Measurements from ENCODE around the gene MELTF. TPM values are rescaled to one million over a fixed set of nuclear protein-coding genes. Genes with fewer than 3 reads are reported as not detected.

Gene MELTF
- total and polyA plus RNA-seq, 9 of the 15 experiments (the other 6 are each of a cell fraction or from before 2014, with no cell fraction given) = 0.35 to 10.5 (median 4.5) TPM

DNA sequence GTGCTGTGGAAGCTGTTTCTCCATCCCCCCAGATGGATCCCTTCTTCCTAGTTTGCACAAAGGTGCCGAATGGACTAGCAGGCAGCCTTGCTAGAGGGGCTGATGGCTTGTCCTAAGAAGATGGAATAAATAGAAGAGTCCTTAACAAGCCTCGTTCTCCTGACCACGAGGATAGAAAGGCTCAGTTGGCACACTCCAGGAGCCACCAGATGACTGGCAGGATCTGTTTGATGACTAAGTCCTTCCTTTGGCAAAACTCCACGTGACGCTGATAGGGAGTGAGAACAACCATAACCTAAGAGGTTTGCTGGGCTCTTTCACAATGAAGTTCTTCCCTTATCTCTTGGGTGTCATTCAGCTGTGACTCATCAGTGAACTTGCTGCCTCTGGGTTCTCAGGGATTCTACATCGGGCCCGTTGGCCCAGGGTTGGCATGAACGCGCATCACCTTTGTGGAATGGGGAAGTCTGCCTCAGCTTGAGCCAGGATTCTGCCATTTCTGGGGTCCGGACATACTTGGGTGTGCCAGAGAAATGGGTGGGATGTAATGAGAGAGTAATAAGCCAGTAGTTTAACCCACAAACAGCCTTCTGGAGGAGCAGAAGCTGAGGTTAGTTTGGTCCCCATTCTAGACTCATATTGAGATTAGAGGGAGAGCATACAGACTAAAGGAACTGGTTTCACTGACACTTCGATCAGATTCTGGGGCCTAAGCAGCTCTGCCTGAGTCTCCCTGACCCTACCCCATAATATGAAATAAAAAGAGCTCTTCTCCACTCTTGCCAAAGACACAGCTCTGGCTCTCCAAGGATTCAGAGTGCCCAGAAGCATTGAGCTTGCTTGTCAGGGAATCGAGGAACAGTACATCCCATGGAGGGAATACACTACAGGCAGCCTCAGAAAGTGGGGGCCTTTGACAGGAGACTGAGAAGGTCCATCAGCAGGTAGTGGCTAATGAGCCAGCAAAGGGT, 2.0 kb upstream of the MELTF start (continued):
- TF ChIP-seq, protein P1, sequence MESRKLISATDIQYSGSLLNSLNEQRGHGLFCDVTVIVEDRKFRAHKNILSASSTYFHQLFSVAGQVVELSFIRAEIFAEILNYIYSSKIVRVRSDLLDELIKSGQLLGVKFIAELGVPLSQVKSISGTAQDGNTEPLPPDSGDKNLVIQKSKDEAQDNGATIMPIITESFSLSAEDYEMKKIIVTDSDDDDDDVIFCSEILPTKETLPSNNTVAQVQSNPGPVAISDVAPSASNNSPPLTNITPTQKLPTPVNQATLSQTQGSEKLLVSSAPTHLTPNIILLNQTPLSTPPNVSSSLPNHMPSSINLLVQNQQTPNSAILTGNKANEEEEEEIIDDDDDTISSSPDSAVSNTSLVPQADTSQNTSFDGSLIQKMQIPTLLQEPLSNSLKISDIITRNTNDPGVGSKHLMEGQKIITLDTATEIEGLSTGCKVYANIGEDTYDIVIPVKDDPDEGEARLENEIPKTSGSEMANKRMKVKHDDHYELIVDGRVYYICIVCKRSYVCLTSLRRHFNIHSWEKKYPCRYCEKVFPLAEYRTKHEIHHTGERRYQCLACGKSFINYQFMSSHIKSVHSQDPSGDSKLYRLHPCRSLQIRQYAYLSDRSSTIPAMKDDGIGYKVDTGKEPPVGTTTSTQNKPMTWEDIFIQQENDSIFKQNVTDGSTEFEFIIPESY (CRISPR knock-in tag; IDR thresholded peaks at IDR 0.05) = peak; percentile 50
- TF ChIP-seq, protein P2, sequence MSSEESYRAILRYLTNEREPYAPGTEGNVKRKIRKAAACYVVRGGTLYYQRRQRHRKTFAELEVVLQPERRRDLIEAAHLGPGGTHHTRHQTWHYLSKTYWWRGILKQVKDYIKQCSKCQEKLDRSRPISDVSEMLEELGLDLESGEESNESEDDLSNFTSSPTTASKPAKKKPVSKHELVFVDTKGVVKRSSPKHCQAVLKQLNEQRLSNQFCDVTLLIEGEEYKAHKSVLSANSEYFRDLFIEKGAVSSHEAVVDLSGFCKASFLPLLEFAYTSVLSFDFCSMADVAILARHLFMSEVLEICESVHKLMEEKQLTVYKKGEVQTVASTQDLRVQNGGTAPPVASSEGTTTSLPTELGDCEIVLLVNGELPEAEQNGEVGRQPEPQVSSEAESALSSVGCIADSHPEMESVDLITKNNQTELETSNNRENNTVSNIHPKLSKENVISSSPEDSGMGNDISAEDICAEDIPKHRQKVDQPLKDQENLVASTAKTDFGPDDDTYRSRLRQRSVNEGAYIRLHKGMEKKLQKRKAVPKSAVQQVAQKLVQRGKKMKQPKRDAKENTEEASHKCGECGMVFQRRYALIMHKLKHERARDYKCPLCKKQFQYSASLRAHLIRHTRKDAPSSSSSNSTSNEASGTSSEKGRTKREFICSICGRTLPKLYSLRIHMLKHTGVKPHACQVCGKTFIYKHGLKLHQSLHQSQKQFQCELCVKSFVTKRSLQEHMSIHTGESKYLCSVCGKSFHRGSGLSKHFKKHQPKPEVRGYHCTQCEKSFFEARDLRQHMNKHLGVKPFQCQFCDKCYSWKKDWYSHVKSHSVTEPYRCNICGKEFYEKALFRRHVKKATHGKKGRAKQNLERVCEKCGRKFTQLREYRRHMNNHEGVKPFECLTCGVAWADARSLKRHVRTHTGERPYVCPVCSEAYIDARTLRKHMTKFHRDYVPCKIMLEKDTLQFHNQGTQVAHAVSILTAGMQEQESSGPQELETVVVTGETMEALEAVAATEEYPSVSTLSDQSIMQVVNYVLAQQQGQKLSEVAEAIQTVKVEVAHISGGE (CRISPR knock-in tag; IDR thresholded peaks at IDR 0.05) = no peak; a peak in 1 of 6 replicates
- peak; percentile 100 for TF ChIP-seq FOSL1 (tag; conservative IDR thresholded peaks at IDR 0.05)
- TF ChIP-seq, protein P3, sequence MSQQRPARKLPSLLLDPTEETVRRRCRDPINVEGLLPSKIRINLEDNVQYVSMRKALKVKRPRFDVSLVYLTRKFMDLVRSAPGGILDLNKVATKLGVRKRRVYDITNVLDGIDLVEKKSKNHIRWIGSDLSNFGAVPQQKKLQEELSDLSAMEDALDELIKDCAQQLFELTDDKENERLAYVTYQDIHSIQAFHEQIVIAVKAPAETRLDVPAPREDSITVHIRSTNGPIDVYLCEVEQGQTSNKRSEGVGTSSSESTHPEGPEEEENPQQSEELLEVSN (IDR thresholded peaks at IDR 0.05; ENCODE audit: borderline replicate concordance in 1 of 2, extremely low read depth in 1 of 2, insufficient read depth in 1 of 2, insufficient read length in 1 of 2, low read depth in 1 of 2, low read length in 1 of 2, poor library complexity in 1 of 2, severe bottlenecking in 1 of 2) = peak; percentile 66 to 75
- no peak for TF ChIP-seq SLC30A9 (CRISPR knock-in tag; IDR thresholded peaks at IDR 0.05)
- no peak for TF ChIP-seq HNRNPLL (IDR thresholded peaks at IDR 0.05; ENCODE audit: low read depth, low read length, poor library complexity, severe bottlenecking)
- TF ChIP-seq, protein P4, sequence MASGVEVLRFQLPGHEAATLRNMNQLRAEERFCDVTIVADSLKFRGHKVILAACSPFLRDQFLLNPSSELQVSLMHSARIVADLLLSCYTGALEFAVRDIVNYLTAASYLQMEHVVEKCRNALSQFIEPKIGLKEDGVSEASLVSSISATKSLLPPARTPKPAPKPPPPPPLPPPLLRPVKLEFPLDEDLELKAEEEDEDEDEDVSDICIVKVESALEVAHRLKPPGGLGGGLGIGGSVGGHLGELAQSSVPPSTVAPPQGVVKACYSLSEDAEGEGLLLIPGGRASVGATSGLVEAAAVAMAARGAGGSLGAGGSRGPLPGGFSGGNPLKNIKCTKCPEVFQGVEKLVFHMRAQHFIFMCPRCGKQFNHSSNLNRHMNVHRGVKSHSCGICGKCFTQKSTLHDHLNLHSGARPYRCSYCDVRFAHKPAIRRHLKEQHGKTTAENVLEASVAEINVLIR (CRISPR knock-in tag; IDR thresholded peaks at IDR 0.05) = peak; percentile 36; the same call in 1 of the 2 replicates
- TF ChIP-seq FOXA3 (CRISPR knock-in tag; conservative IDR thresholded peaks at IDR 0.05 in 1 of 2, IDR thresholded peaks at IDR 0.05 in 1 of 2) = no peak
- no peak for TF ChIP-seq SMAD4 (CRISPR knock-in tag; conservative IDR thresholded peaks at IDR 0.05)
- no peak for TF ChIP-seq MTF1 (CRISPR knock-in tag; IDR thresholded peaks at IDR 0.05; ENCODE audit: borderline replicate concordance)
- TF ChIP-seq ELF2 (CRISPR knock-in tag; IDR thresholded peaks at IDR 0.05) = no peak
- TF ChIP-seq RFX5 (IDR thresholded peaks at IDR 0.05; ENCODE audit: low read depth, low read length) = no peak
- TF ChIP-seq, protein P5, sequence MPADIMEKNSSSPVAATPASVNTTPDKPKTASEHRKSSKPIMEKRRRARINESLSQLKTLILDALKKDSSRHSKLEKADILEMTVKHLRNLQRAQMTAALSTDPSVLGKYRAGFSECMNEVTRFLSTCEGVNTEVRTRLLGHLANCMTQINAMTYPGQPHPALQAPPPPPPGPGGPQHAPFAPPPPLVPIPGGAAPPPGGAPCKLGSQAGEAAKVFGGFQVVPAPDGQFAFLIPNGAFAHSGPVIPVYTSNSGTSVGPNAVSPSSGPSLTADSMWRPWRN (IDR thresholded peaks at IDR 0.05; ENCODE audit: low read depth) = no peak; the same call in 1 of the 2 replicates
- peak; percentile 43; the same call in 1 of the 2 replicates for TF ChIP-seq ETV1 (tag; conservative IDR thresholded peaks at IDR 0.05; ENCODE audit: low read depth)
- no peak for TF ChIP-seq ZNF232 (CRISPR knock-in tag; IDR thresholded peaks at IDR 0.05)

All from K562 (cell line).